Transverse colon (tissue), 4 donors: Measurements from ENCODE around the gene TUBA3C. TPM values are rescaled to one million over a fixed set of nuclear protein-coding genes. Genes with fewer than 3 reads are reported as not detected.

Experiments
- DNase-seq: peaks from one replicate; pipeline ENCODE4 v3.0.0-alpha.2; 2019
- H3K27ac ChIP-seq, 4 donors: fragments of 200-600 bp; sonication (generic); 2 replicates each; pipeline ENCODE4 v1.5.1; 2016 to 2018; ENCODE audit warnings: inconsistent platforms in 4 of 4
- H3K27me3 ChIP-seq: fragments of 200-600 bp; sonication (generic); 2 replicates; pipeline ENCODE4 v1.5.1; 2017; ENCODE audit warnings: inconsistent platforms
- H3K36me3 ChIP-seq, 4 donors: fragments of 200-600 bp; sonication (generic); 2 replicates each; pipeline ENCODE4 v1.5.1; 2017 to 2019; ENCODE audit warnings: inconsistent platforms in 4 of 4
- H3K4me1 ChIP-seq, 4 donors: fragments of 200-600 bp; sonication (generic); 2 replicates each; pipeline ENCODE4 v1.5.1; 2017 to 2020; ENCODE audit warnings: inconsistent platforms in 4 of 4
- H3K4me3 ChIP-seq, 4 donors: fragments of 200-600 bp; sonication (generic); 1 replicate in 1 of 4; 2 replicates in 3 of 4; pipeline versions ENCODE4 v1.5.1 to v1.6.1; 2017 to 2019; ENCODE audit warnings: inconsistent platforms in 4 of 4
- H3K9me3 ChIP-seq, 2 donors: fragments of 200-600 bp; sonication (generic); 2 replicates each; pipeline ENCODE4 v1.5.1; 2017 to 2019; ENCODE audit warnings: inconsistent platforms in 2 of 2
- CTCF ChIP-seq, 5 experiments: fragments of 200-600 bp in 3 of 5; fragments of 450-650 bp in 2 of 5; sonication (generic) in 3 of 5; IDR thresholded peaks; 1 replicate in 2 of 5; 2 replicates in 3 of 5; pipeline ENCODE4 v1.5.1; 2016 to 2017; ENCODE audit warnings: antibody characterized with exemption in 5 of 5, inconsistent platforms in 3 of 5, mild to moderate bottlenecking in 2 of 5, moderate library complexity in 1 of 5
- EP300 ChIP-seq: sonication (generic); formaldehyde crosslinking; IDR thresholded peaks from one replicate; pipeline ENCODE4 v1.6.1; 2017; ENCODE audit warnings: antibody characterized with exemption, low read depth
- POLR2A ChIP-seq: fragments of 450-650 bp; IDR thresholded peaks from one replicate; pipeline ENCODE4 v1.6.1; 2016; ENCODE audit warnings: antibody characterized with exemption, mild to moderate bottlenecking, moderate library complexity
- POLR2AphosphoS5 ChIP-seq, 3 donors: sonication (generic); formaldehyde crosslinking; IDR thresholded peaks; one replicate each; pipeline ENCODE4 v1.6.1; 2016; ENCODE audit warnings: antibody characterized with exemption in 3 of 3
- in situ Hi-C, 4 donors: fragments of 200-750 bp; cut with MboI; loops; one replicate each; pipeline versions ENCODE4 v1.15.0 to v1.15.1; 2017; ENCODE audit warnings: low sequenced_read_pairs in 3 of 4, low pct_ligation_motif_present in 1 of 4, low pct_unique_long_range_greater_than_20kb in 1 of 4
- intact Hi-C: fragments of 100-400 bp; cut with DNase I; formaldehyde crosslinking; loops from one replicate; pipeline ENCODE4 v1.15.1; 2023; ENCODE audit warnings: low total_unique reads
- small RNA-seq, 4 donors: library from RNA; depleted of rRNA; stranded (forward); fragments of <200 nt; gene quantifications; one replicate each; pipeline ENCODE3, GENCODE V24; 2016
- total RNA-seq, 4 donors: library from RNA; depleted of rRNA; stranded (reverse); fragments of >200 nt; gene quantifications; one replicate each; pipeline ENCODE4 v1.1.0, GENCODE V29; 2016

TUBA3C gene
- total RNA-seq, 4 donors from 2014 or later = not detected

- intact Hi-C loops (no loop called here), in situ Hi-C loops (no loop called here)
- Histone ChIP-seq H3K27ac (no peak overlapping the region), H3K36me3 (no peaks in the 10 kb centered on the region), H3K9me3 (peaks cover 0 to 9% of the 10 kb centered on the region in 2 donors), H3K27me3 (no peaks in the 10 kb centered on the region), H3K4me1 (no peaks in the 10 kb centered on the region), H3K4me3 (no peak overlapping the region)
- no peak for TF ChIP-seq CTCF (IDR thresholded peaks at IDR 0.05)
- TF ChIP-seq EP300 = no peak
- no peak for TF ChIP-seq POLR2AphosphoS5 (IDR thresholded peaks at IDR 0.05)
- no peak for TF ChIP-seq POLR2A
- DNase-seq = no peak
Measured at GRCh38 chr13:19148561-19148960, 33.1 kb downstream of the TUBA3C start.

Small RNAs within 50 kb of the gene (small RNA-seq; reads per million reads assigned to genes)
- 0 reads per million in 4 donors for gene AL139327.4
